Thyroid gland (tissue), 4 donors: ENCODE results near the gene FOXO6. TPM values are rescaled to one million over a fixed set of nuclear protein-coding genes. Genes with fewer than 3 reads are reported as not detected.

Source experiments
- DNase-seq, 2 donors: peaks; one replicate each; pipeline ENCODE4 v3.0.0-alpha.2; 2019
- H3K27ac ChIP-seq, 3 donors: fragments of 200-600 bp; sonication (generic); 1 replicate in 2 of 3; 2 replicates in 1 of 3; pipeline ENCODE4 v1.5.1; 2016 to 2019; ENCODE audit warnings: mild to moderate bottlenecking in 1 of 3, moderate library complexity in 1 of 3
- H3K27me3 ChIP-seq: fragments of 200-600 bp; sonication (generic); one replicate; pipeline ENCODE4 v1.5.1; 2019
- H3K36me3 ChIP-seq, 2 donors: fragments of 200-600 bp; sonication (generic); one replicate each; pipeline ENCODE4 v1.5.1; 2016 to 2019
- H3K4me1 ChIP-seq, 2 donors: fragments of 200-600 bp; sonication (generic); one replicate each; pipeline ENCODE4 v1.5.1; 2017 to 2019
- H3K4me3 ChIP-seq, 3 donors: fragments of 200-600 bp; sonication (generic); replicated peaks in 1 of 3; 1 replicate in 2 of 3; 2 replicates in 1 of 3; pipeline ENCODE4 v1.5.1; 2016; ENCODE audit warnings: mild to moderate bottlenecking in 1 of 3
- H3K9me3 ChIP-seq: fragments of 200-600 bp; sonication (generic); one replicate; pipeline ENCODE4 v1.5.1; 2017
- CTCF ChIP-seq, 6 experiments: fragments of 200-600 bp in 3 of 6; fragments of 450-650 bp in 3 of 6; sonication (generic) in 3 of 6; IDR thresholded peaks; one replicate each; pipeline ENCODE4 v1.5.1; 2016 to 2019; ENCODE audit warnings: antibody characterized with exemption in 6 of 6, mild to moderate bottlenecking in 2 of 6, inconsistent platforms in 1 of 6, moderate library complexity in 1 of 6
- POLR2A ChIP-seq, 2 donors: fragments of 450-650 bp; IDR thresholded peaks; one replicate each; pipeline ENCODE4 v1.6.1; 2017; ENCODE audit warnings: antibody characterized with exemption in 2 of 2, mild to moderate bottlenecking in 2 of 2, moderate library complexity in 1 of 2
- WGBS, 2 donors: methylation state at CpG; one replicate each; pipeline ENCODE4 v1.1.5; 2017; 5-methylcytosine and 5-hydroxymethylcytosine counted together
- intact Hi-C: fragments of 100-400 bp; cut with DNase I; formaldehyde crosslinking; loops from one replicate; pipeline ENCODE4 v1.15.1; 2023
- total RNA-seq, 4 donors: library from RNA; depleted of rRNA; stranded (reverse); fragments of >200 nt; gene quantifications; one replicate each; pipeline ENCODE4 v1.2.3, GENCODE V29; 2016

Gene FOXO6
- total RNA-seq, 4 donors from 2014 or later = 1.1 to 4.2 (median 2.6) TPM

GRCh38 chr1:41413748-41414281 is 52.6 kb downstream of the FOXO6 start:
- intact Hi-C loops = no loop called here
- WGBS, 2 donors = 89 to 90% methylated on average over 8 to 11 of the region's 12 CpGs
- no peak for TF ChIP-seq POLR2A (IDR thresholded peaks at IDR 0.05)
- TF ChIP-seq CTCF (IDR thresholded peaks at IDR 0.05) = no peak

GRCh38 chr1:41414296-41414695 is 53.1 kb downstream of the FOXO6 start:
- DNase-seq = no peak
- Histone ChIP-seq H3K4me3 (no peak overlapping the region), H3K4me1 (peaks cover 0 to 9% of the 10 kb centered on the region in 2 donors), H3K36me3 (no peaks in the 10 kb centered on the region), H3K27ac (no peak overlapping the region), H3K9me3 (no peaks in the 10 kb centered on the region), H3K27me3 (no peaks in the 10 kb centered on the region)
- TF ChIP-seq POLR2A (IDR thresholded peaks at IDR 0.05) (no peak), CTCF (IDR thresholded peaks at IDR 0.05) (no peak)
- intact Hi-C loops = no loop called here
- 87 to 94% methylated on average over 3 of the region's 3 CpGs for WGBS, 2 donors

More at GRCh38 chr1:41413748-41414281, 52.6 kb downstream of the FOXO6 start:
- H3K4me3 ChIP-seq = no peak overlapping the region
- no peak for DNase-seq
- no peaks in the 10 kb centered on the region for H3K36me3 ChIP-seq
- peaks cover 0 to 5% of the 10 kb centered on the region in 2 donors for H3K4me1 ChIP-seq
- no peak overlapping the region for H3K27ac ChIP-seq
- no peaks in the 10 kb centered on the region for H3K9me3 ChIP-seq
- no peaks in the 10 kb centered on the region for H3K27me3 ChIP-seq

GRCh38 chr1:41414716-41415306 is 53.6 kb downstream of the FOXO6 start:
- Histone ChIP-seq H3K4me3 (no peak overlapping the region), H3K4me1 (peaks cover 0 to 9% of the 10 kb centered on the region in 2 donors), H3K27ac (no peak overlapping the region), H3K36me3 (no peaks in the 10 kb centered on the region), H3K9me3 (no peaks in the 10 kb centered on the region), H3K27me3 (no peaks in the 10 kb centered on the region)
- 81 to 96% methylated on average over 4 to 5 of the region's 7 CpGs for WGBS, 2 donors
- intact Hi-C loops = no loop called here
- no peak for TF ChIP-seq CTCF (IDR thresholded peaks at IDR 0.05)
- TF ChIP-seq POLR2A (IDR thresholded peaks at IDR 0.05) = no peak
- no peak for DNase-seq

GRCh38 chr1:41416081-41416480 is 54.8 kb downstream of the FOXO6 start:
- Histone ChIP-seq H3K27me3 (no peaks in the 10 kb centered on the region), H3K9me3 (no peaks in the 10 kb centered on the region), H3K36me3 (no peaks in the 10 kb centered on the region), H3K27ac (no peak overlapping the region), H3K4me3 (no peak overlapping the region), H3K4me1 (peaks cover 0 to 9% of the 10 kb centered on the region in 2 donors)
- TF ChIP-seq POLR2A (IDR thresholded peaks at IDR 0.05) = no peak
- TF ChIP-seq CTCF (IDR thresholded peaks at IDR 0.05) = no peak
- intact Hi-C loops = loop anchor here (2.0 kb wide), 1 partner anchor 147 kb away; no protein-coding TSS in a partner anchor
- DNase-seq = no peak
- WGBS, 2 donors = 60 to 100% methylated on average over 1 of the region's 5 CpGs

- Histone ChIP-seq H3K4me1 (peaks cover 0 to 9% of the 10 kb centered on the region in 2 donors), H3K27me3 (no peaks in the 10 kb centered on the region), H3K9me3 (no peaks in the 10 kb centered on the region), H3K36me3 (no peaks in the 10 kb centered on the region), H3K4me3 (no peak overlapping the region), H3K27ac (no peak overlapping the region)
- peak; percentile 60 for DNase-seq
- intact Hi-C loops = loop anchor here (2.0 kb wide), 1 partner anchor 148 kb away; no protein-coding TSS in a partner anchor
- no peak for TF ChIP-seq POLR2A (IDR thresholded peaks at IDR 0.05)
- TF ChIP-seq CTCF (IDR thresholded peaks at IDR 0.05) = peak; percentile 72 to 96 (median 89)
- 59 to 64% methylated on average over 16 to 18 of the region's 18 CpGs for WGBS, 2 donors
Measured at GRCh38 chr1:41416552-41417334, 55.5 kb downstream of the FOXO6 start.
